GM12878 (cell line): ENCODE results near the gene HHAT. TPM values are rescaled to one million over a fixed set of nuclear protein-coding genes. Genes with fewer than 3 reads are reported as not detected.

ENCODE experiments used
- ATAC-seq: fragments of 200-7000 bp; cut with Tn5 transposase; 3 replicates; pipeline ENCODE4 v1.9.1; 2020; ENCODE audit warnings: mild to moderate bottlenecking, moderate library complexity
- BruUV-seq: library from RNA; stranded (reverse); fragments of 400-500 nt; replicated peaks from 2 replicates; lab custom pipeline; 2021; lab: Mats Ljungman, UMichigan
- CTCF ChIA-PET: fragments of 300-600 bp; sonication (Branson Sonifier 250); formaldehyde crosslinking; extraction: SDS; loops from one replicate; lab custom pipeline; 2021; ENCODE audit warnings: inconsistent platforms; lab: Yijun Ruan, JAX
- POLR2A ChIA-PET: fragments of 350-600 bp; formaldehyde crosslinking; extraction: SDS; loops from one replicate; lab custom pipeline; 2021; ENCODE audit warnings: inconsistent platforms; lab: Charles Lee
- RAD21 ChIA-PET: fragments of 300-600 bp; sonication (Branson Sonifier 250); formaldehyde crosslinking; loops from one replicate; lab custom pipeline; 2023; ENCODE audit warnings: antibody characterized with exemption; ENCODE audit not compliant: unreplicated experiment; lab: Charles Lee
- SMC1A ChIA-PET: fragments of 300-600 bp; sonication (Branson Sonifier 250); formaldehyde crosslinking; loops from one replicate; lab custom pipeline; 2023; ENCODE audit not compliant: unreplicated experiment, uncharacterized antibody; lab: Charles Lee
- DNase-seq: peaks from one replicate; pipeline ENCODE4 v3.0.0-alpha.2; 2011; ENCODE audit warnings: low read depth, low spot score
- FAIRE-seq: peaks from 3 replicates; lab custom pipeline; 2011; peaks lifted over from hg19 to GRCh38; lab: Jason Lieb, UNC
- H2AFZ ChIP-seq: 2 replicates; pipeline ENCODE4 v1.6.0; 2011; ENCODE audit warnings: low read depth, low read length, control low read depth; ENCODE audit not compliant: control insufficient read depth
- H3K27ac ChIP-seq: 2 replicates; pipeline ENCODE4 v1.5.1; 2011; ENCODE audit warnings: control low read depth; ENCODE audit not compliant: control insufficient read depth, insufficient read depth
- H3K27me3 ChIP-seq, 2 experiments: replicated peaks in 1 of 2; 2 replicates each; pipeline versions ENCODE4 v1.6.0 to v1.6.1; 2011; ENCODE audit warnings: low read length in 1 of 2; ENCODE audit not compliant: control insufficient read depth in 2 of 2, insufficient read depth in 2 of 2
- H3K36me3 ChIP-seq, 2 experiments: 2 replicates each; pipeline ENCODE4 v1.5.1; 2011; ENCODE audit warnings: low read length in 1 of 2; ENCODE audit not compliant: control insufficient read depth in 2 of 2, insufficient read depth in 2 of 2
- H3K4me1 ChIP-seq: 2 replicates; pipeline ENCODE4 v1.6.1; 2011; ENCODE audit warnings: mild to moderate bottlenecking, low read length, moderate library complexity, mixed read lengths; ENCODE audit not compliant: control insufficient read depth, insufficient read depth
- H3K4me2 ChIP-seq: 2 replicates; pipeline ENCODE4 v1.6.0; 2011; ENCODE audit warnings: control low read depth; ENCODE audit not compliant: control insufficient read depth, insufficient read depth
- H3K4me3 ChIP-seq: fragments of 200-600 bp; sonication (generic); 2 replicates; pipeline ENCODE4 v1.5.1; 2016
- H3K79me2 ChIP-seq: 2 replicates; pipeline ENCODE4 v1.6.0; 2011; ENCODE audit warnings: low read length; ENCODE audit not compliant: control insufficient read depth, insufficient read depth
- H3K9ac ChIP-seq: 2 replicates; pipeline ENCODE4 v1.8.0; 2011; ENCODE audit warnings: low read length, control low read depth, mixed read lengths; ENCODE audit not compliant: control insufficient read depth, insufficient read depth
- H3K9me3 ChIP-seq: replicated peaks from 3 replicates; pipeline ENCODE4 v1.5.1; 2011; ENCODE audit warnings: mild to moderate bottlenecking, low read length; ENCODE audit not compliant: control insufficient read depth, insufficient read depth
- H4K20me1 ChIP-seq: 2 replicates; pipeline ENCODE4 v1.6.0; 2011; ENCODE audit not compliant: control insufficient read depth, insufficient read depth
- ASH2L ChIP-seq: fragments of 300-600, 200-600 bp; sonication (generic); IDR thresholded peaks from 2 replicates; pipeline ENCODE4 v1.6.1; 2017; ENCODE audit warnings: low read depth, mild to moderate bottlenecking, borderline replicate concordance
- BHLHE40 ChIP-seq, 2 experiments: fragments of 450-650 bp in 1 of 2; IDR thresholded peaks; 2 replicates each; pipeline ENCODE4 v1.6.1; 2011 to 2017; ENCODE audit warnings: low read depth in 2 of 2, borderline replicate concordance in 1 of 2, improper control_type of control experiment in 1 of 2, low read length in 1 of 2, mild to moderate bottlenecking in 1 of 2
- EGR1 ChIP-seq, 2 experiments: IDR thresholded peaks; 1 replicate in 1 of 2; 2 replicates in 1 of 2; pipeline ENCODE4 v1.6.1; 2011 to 2012; ENCODE audit warnings: low read depth in 2 of 2, low read length in 2 of 2, borderline replicate concordance in 1 of 2, mild to moderate bottlenecking in 1 of 2, moderate library complexity in 1 of 2
- GATAD2B ChIP-seq: fragments of 450-650 bp; conservative IDR thresholded peaks from 2 replicates; pipeline ENCODE4 v1.6.1; 2017; ENCODE audit warnings: low read depth, mild to moderate bottlenecking, moderate library complexity
- HDGF ChIP-seq: fragments of 450-650 bp; IDR thresholded peaks from 2 replicates; pipeline ENCODE4 v1.6.1; 2016; ENCODE audit warnings: antibody characterized with exemption
- IKZF1 ChIP-seq: fragments of 450-650 bp; conservative IDR thresholded peaks from 2 replicates; pipeline ENCODE4 v1.6.1; 2017; ENCODE audit warnings: antibody characterized with exemption, mild to moderate bottlenecking
- KDM1A ChIP-seq: fragments of 200-600 bp; sonication (generic); IDR thresholded peaks from 2 replicates; pipeline ENCODE4 v1.6.1; 2016; ENCODE audit warnings: borderline replicate concordance
- MYC ChIP-seq: IDR thresholded peaks from 2 replicates; pipeline ENCODE4 v1.6.1; 2011; ENCODE audit warnings: mild to moderate bottlenecking, low read length, moderate library complexity, inconsistent platforms; ENCODE audit not compliant: insufficient read depth, insufficient replicate concordance, insufficient read length, severe bottlenecking
- NBN ChIP-seq: fragments of 450-650 bp; IDR thresholded peaks from 2 replicates; pipeline ENCODE4 v1.6.1; 2016
- POLR2AphosphoS2 ChIP-seq: IDR thresholded peaks from 2 replicates; pipeline ENCODE4 v1.6.1; 2011; ENCODE audit warnings: low read depth, mild to moderate bottlenecking, low read length, improper control_type of control experiment, moderate library complexity
- POLR2AphosphoS5 ChIP-seq: IDR thresholded peaks from 2 replicates; pipeline ENCODE4 v1.6.1; 2011; ENCODE audit warnings: mild to moderate bottlenecking, low read length, inconsistent platforms
- RB1 ChIP-seq: fragments of 450-650 bp; formaldehyde crosslinking; IDR thresholded peaks from 2 replicates; pipeline ENCODE4 v1.6.1; 2017; ENCODE audit warnings: mild to moderate bottlenecking, borderline replicate concordance
- SPI1 ChIP-seq: IDR thresholded peaks from 2 replicates; pipeline ENCODE4 v1.6.1; 2011; ENCODE audit warnings: low read depth, mild to moderate bottlenecking, low read length, moderate library complexity, borderline replicate concordance; ENCODE audit not compliant: insufficient read depth
- WRNIP1 ChIP-seq: IDR thresholded peaks from 2 replicates; pipeline ENCODE4 v1.6.1; 2011; ENCODE audit warnings: low read depth, low read length, improper control_type of control experiment, borderline replicate concordance
- YBX1 ChIP-seq: fragments of 450-650 bp; IDR thresholded peaks from 2 replicates; pipeline ENCODE4 v1.6.1; 2016; ENCODE audit warnings: antibody characterized with exemption
- ZNF217 ChIP-seq: fragments of 450-650 bp; IDR thresholded peaks from 2 replicates; pipeline ENCODE4 v1.6.1; 2017; ENCODE audit warnings: antibody characterized with exemption, mild to moderate bottlenecking
- ZNF274 ChIP-seq: IDR thresholded peaks from one replicate; pipeline ENCODE4 v1.8.0; 2011; ENCODE audit not compliant: insufficient read length, insufficient read depth
- ZZZ3 ChIP-seq: IDR thresholded peaks from 2 replicates; pipeline ENCODE4 v1.6.1; 2011; ENCODE audit warnings: low read depth; ENCODE audit not compliant: control insufficient read depth, insufficient read length
- WGBS: methylation state at CpG from one replicate; pipeline ENCODE4 v1.1.6; 2016; ENCODE audit warnings: low lambda C conversion rate; ENCODE audit not compliant: insufficient replicate concordance, insufficient coverage; ENCODE audit errors: missing lambda C conversion rate; 5-methylcytosine and 5-hydroxymethylcytosine counted together
- in situ Hi-C: fragments of 300-500 bp; cut with MboI; formaldehyde crosslinking; loops from 9 replicates; pipeline ENCODE4 v1.14.3; 2018; ENCODE audit warnings: mixed read lengths
- intact Hi-C: fragments of 100-400 bp; cut with micrococcal nuclease; formaldehyde crosslinking; loops from one replicate; pipeline ENCODE4 v1.14.2; 2022; ENCODE audit not compliant: unreplicated experiment
- polyA plus RNA-seq, 11 experiments: library from polyadenylated mRNA; depleted of rRNA in 4 of 11; unstranded in 6 of 11; stranded (reverse) in 5 of 11; fragments of >200 nt; fragmentation: Nextera tagmentation in 4 of 11; fragmentation: Illumina TruSeq in 1 of 11; extraction: Ambion mirVana in 4 of 11; extraction: Trizol in 1 of 11; gene quantifications; 1 replicate in 1 of 11; 2 replicates in 10 of 11; pipeline versions ENCODE4 v1.2.1 to v1.2.3, GENCODE V29; 2011 to 2016; ENCODE audit warnings: inconsistent platforms in 2 of 11, missing spikeins in 2 of 11, low read depth in 1 of 11
- total RNA-seq, 4 experiments: library from RNA; depleted of rRNA in 3 of 4; stranded (reverse); fragments of >200 nt in 3 of 4; fragmentation: Illumina TruSeq in 1 of 4; extraction: Trizol in 1 of 4; gene quantifications; 2 replicates each; pipeline versions ENCODE4 v1.2.1 to v1.2.3, GENCODE V29; 2013 to 2021
- TF ChIP-seq, protein P1 (sequence below): fragments of 450-650 bp; IDR thresholded peaks from 2 replicates; pipeline ENCODE4 v1.6.1; 2017; ENCODE audit warnings: mild to moderate bottlenecking, moderate library complexity
- TF ChIP-seq, protein P2 (sequence below): IDR thresholded peaks from 2 replicates; pipeline ENCODE4 v1.6.1; 2011; ENCODE audit warnings: low read depth, mild to moderate bottlenecking, low read length, moderate library complexity, borderline replicate concordance; ENCODE audit errors: extremely low read depth

HHAT gene
- total and polyA plus RNA-seq, 10 of the 15 experiments (the other 5 are each of a cell fraction or from before 2014, with no cell fraction given) = 1.2 to 37.6 (median 2.6) TPM

DNA sequence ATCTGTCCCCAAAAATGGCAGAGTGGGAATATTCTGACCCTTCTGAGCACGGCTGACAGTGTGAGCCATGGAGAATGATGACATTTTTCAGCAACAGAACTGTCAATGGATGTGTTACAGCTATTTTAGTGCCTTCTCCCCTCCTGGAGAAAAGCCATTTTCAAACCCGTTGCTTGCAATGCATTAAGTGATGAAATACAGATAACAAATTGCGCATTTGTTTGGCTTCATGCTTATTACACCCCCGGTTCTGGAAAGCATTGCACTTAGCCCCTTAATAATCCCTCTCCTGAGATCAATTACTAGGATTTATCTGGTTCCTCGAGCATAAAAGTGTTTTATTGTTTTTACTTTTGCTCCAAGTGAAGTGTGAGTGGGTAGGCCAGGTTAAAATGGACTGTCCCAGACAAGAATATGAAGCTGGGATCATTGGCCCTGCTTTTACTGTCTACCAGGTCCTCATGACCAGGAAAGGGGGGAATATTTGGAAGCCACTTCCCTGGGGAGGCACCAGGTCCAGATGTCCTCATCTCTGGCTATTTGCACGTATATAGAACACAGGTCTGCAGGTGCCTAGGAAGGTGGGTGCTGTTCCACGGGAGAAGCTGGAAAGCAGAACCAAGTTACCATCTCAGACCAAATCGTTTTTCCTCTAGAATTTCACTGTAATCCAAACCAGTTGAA is 37.5 kb upstream of the HHAT start (continued):
- TF ChIP-seq POLR2AphosphoS2 = no peak
- no peak for TF ChIP-seq ZZZ3
- no peak for TF ChIP-seq RB1
- no peak for TF ChIP-seq SPI1
- TF ChIP-seq YBX1 = no peak
- no peak for TF ChIP-seq BHLHE40 (IDR thresholded peaks at IDR 0.05; ENCODE audit: borderline replicate concordance in 1 of 2, low read depth in 2 of 2, low read length in 1 of 2)

DNA sequence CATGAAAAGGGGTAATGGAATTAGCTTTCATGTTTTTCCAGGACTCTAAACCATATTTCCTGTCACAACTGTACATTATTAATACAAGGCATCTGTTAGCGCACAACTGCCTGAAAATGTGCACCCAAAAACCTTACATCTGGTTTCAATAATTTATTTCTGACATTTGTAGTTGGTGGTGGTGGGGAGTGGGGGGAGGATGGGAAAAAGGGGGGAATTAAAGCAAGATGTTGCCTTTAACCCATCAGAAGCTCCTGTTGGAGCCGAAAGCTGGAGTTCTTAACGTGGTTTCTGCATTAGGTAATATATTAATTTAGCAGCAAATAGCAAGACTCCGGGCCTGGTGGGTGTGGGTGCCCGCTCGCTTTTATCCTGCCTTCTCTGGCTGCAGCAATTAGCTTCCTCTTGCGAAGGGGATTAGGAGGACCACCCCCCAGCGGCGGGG is 36.9 kb upstream of the HHAT start:
- H3K27me3 ChIP-seq = peaks cover 6% of the 10 kb centered on the region in 2 experiments; a peak in 3 of 4 replicates
- no peak overlapping the region for H3K9ac ChIP-seq
- DNase-seq = no peak
- no peaks in the 10 kb centered on the region for H3K9me3 ChIP-seq
- CTCF ChIA-PET = interaction anchor here (1.3 kb wide), 1 partner anchor 148 kb away, joined by 4 read pairs; no protein-coding TSS in a partner anchor
- H3K4me1 ChIP-seq = no peaks in the 10 kb centered on the region
- no peaks in the 10 kb centered on the region for H3K36me3 ChIP-seq
- no peak for ATAC-seq
- no peak overlapping the region for H3K4me3 ChIP-seq
- H3K27ac ChIP-seq = no peak overlapping the region
- BruUV-seq = no TSS peak
- SMC1A ChIA-PET = interaction anchor here (1.8 kb wide), 1 partner anchor 9 kb away, joined by 3 read pairs; no protein-coding TSS in a partner anchor
- no peak for FAIRE-seq
- POLR2A ChIA-PET = no interaction called here
- WGBS = 50% methylated on average over 9 of the region's 9 CpGs
- H4K20me1 ChIP-seq = no peaks in the 10 kb centered on the region
- TF ChIP-seq ZNF274 (no peak), KDM1A (no peak), RB1 (no peak), WRNIP1 (no peak), ZNF217 (no peak), EGR1 (IDR thresholded peaks at IDR 0.05; ENCODE audit: borderline replicate concordance in 1 of 2, low read depth in 2 of 2, low read length in 2 of 2) (no peak), IKZF1 (no peak), NBN (no peak), POLR2AphosphoS5 (no peak), GATAD2B (no peak), ASH2L (no peak), MYC (no peak), HDGF (no peak)
- TF ChIP-seq, protein P1, sequence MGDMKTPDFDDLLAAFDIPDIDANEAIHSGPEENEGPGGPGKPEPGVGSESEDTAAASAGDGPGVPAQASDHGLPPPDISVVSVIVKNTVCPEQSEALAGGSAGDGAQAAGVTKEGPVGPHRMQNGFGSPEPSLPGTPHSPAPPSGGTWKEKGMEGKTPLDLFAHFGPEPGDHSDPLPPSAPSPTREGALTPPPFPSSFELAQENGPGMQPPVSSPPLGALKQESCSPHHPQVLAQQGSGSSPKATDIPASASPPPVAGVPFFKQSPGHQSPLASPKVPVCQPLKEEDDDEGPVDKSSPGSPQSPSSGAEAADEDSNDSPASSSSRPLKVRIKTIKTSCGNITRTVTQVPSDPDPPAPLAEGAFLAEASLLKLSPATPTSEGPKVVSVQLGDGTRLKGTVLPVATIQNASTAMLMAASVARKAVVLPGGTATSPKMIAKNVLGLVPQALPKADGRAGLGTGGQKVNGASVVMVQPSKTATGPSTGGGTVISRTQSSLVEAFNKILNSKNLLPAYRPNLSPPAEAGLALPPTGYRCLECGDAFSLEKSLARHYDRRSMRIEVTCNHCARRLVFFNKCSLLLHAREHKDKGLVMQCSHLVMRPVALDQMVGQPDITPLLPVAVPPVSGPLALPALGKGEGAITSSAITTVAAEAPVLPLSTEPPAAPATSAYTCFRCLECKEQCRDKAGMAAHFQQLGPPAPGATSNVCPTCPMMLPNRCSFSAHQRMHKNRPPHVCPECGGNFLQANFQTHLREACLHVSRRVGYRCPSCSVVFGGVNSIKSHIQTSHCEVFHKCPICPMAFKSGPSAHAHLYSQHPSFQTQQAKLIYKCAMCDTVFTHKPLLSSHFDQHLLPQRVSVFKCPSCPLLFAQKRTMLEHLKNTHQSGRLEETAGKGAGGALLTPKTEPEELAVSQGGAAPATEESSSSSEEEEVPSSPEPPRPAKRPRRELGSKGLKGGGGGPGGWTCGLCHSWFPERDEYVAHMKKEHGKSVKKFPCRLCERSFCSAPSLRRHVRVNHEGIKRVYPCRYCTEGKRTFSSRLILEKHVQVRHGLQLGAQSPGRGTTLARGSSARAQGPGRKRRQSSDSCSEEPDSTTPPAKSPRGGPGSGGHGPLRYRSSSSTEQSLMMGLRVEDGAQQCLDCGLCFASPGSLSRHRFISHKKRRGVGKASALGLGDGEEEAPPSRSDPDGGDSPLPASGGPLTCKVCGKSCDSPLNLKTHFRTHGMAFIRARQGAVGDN = no peak
- TF ChIP-seq, protein P2, sequence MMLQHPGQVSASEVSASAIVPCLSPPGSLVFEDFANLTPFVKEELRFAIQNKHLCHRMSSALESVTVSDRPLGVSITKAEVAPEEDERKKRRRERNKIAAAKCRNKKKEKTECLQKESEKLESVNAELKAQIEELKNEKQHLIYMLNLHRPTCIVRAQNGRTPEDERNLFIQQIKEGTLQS = no peak
- H3K79me2 ChIP-seq = no peaks in the 10 kb centered on the region
- intact Hi-C loops = no loop called here
- H3K4me2 ChIP-seq = no peak overlapping the region
- no peak overlapping the region for H2AFZ ChIP-seq
- in situ Hi-C loops = no loop called here
- RAD21 ChIA-PET = no interaction called here
